Head of caudate nucleus (tissue), 42 donors: ENCODE measurements around the gene ARID3A.

Experiments
- DNase-seq, 42 donors: peaks; one replicate each; pipeline versions ENCODE4 v3.0.0 to v3.0.0-alpha.2; 2020 to 2021; ENCODE audit warnings: mixed read lengths in 7 of 42
- intact Hi-C: fragments of 100-400 bp; cut with DNase I; formaldehyde crosslinking; loops from one replicate; pipeline ENCODE4 v1.15.0; 2022

The ARID3A gene

GRCh38 chr19:926589-927350 lies 935 bp downstream of the ARID3A start:
- intact Hi-C loops = loop anchor here (10.0 kb wide), 1 partner anchor 262 kb away; the partner anchor contains the start of gene RNF126
- DNase-seq = peak in 14 of 42 donors; percentile 31 to 68 (median 44)

GRCh38 chr19:927351-927779 lies 1.5 kb downstream of the ARID3A start:
- no peak for DNase-seq
- intact Hi-C loops = loop anchor here (10.0 kb wide), 1 partner anchor 263 kb away; the partner anchor contains the start of gene RNF126

DNA sequence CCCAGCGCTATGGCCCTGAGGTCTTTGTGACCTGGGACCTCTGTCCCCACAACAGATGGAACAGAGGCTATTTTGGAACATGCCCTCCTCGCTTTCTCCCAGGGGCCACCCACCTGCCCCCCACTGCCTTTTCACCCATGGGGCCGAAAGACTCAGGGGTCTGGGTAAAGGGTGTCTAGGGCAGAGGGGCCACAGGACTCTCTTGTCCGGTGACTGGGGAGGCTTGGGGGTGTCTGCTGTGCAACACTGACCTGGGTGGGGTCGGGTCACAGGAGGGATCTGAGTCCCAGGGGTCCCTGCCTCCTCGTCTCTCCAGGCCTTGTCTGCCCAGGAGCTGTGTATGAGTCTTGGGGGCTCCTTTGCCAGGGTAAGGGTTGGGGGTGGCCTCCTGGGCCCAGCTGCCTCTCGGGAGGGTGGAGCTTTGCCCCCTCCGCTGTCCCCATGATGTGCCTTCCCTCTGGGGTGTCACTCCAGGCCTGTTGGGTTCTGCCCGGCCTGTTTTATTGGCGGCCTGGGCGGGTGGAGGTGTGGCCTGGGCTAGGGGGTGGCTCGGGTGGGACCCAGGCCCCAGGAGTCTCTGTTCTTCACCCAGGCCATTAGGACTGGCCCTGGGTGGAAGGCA lies 2.1 kb downstream of the ARID3A start:
- intact Hi-C loops = loop anchor here (10.0 kb wide), 1 partner anchor 263 kb away; the partner anchor contains the start of gene RNF126
- no peak for DNase-seq

GRCh38 chr19:928471-929202 lies 2.8 kb downstream of the ARID3A start:
- intact Hi-C loops = loop anchor here (10.0 kb wide), 1 partner anchor 264 kb away; the partner anchor contains the start of gene RNF126
- DNase-seq = no peak

- intact Hi-C loops = loop anchor here (10.0 kb wide), 1 partner anchor 265 kb away; the partner anchor contains the start of gene RNF126
These were observed 3.5 kb downstream of the ARID3A start for GRCh38 chr19:929203-929890.

DNA sequence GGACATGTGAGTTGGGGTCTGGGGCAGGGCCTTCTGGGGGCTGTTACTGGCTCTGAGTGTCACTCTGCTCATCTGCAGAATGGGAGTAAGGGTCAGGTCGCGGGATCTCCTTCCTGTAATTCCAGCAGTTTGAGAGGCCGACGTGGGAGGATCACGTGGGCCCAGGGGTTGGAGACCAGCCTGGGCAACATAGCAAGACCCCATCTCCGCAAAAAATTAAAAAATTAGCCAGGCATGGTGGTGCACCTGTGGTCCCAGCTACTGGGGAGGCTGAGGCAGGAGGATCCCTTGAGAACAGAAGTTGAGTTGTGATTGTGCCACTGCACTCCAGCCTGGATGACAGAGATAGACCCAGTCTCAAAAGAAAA lies 4.0 kb downstream of the ARID3A start:
- intact Hi-C loops = loop anchor here (10.0 kb wide), 1 partner anchor 265 kb away; the partner anchor contains the start of gene RNF126
- DNase-seq = no peak

More at GRCh38 chr19:929203-929890, 3.5 kb downstream of the ARID3A start:
- DNase-seq = no peak

DNA sequence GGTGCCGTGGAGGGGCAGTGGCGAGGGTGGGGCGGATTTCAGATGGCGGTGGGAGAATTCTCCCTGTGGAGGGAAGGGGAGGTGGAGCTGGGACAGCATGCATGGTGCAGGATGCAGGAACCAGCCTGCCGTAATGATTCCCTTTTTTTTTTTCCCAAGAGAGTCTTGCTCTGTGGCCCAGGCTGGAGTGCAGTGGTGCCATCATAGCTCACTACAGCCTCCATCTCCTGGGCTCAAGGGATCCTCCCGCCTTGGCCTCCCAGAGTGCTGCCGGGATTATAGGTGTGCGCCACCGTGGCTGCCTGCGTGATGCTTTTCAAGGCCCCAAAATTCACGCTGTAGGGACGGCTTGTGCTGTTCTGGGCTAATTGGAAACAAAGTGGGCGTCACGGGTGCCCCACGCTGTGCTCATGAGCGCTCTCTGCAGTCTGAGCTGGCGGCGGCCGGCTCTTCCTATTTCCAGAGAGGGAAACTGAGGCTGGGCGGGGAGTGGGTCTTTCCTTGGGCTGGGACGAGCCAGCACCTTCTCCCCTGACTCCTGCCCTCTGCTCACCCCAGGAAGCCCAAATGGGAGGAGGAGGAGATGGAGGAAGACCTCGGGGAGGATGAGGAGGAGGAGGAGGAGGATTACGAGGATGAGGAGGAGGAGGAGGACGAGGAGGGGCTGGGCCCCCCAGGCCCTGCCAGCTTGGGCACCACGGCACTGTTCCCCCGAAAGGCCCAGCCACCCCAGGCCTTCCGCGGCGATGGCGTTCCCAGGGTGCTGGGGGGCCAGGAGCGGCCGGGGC lies 6.2 kb downstream of the ARID3A start:
- intact Hi-C loops = no loop called here
- no peak for DNase-seq

- intact Hi-C loops = no loop called here
- peak in 4 of 42 donors; percentile 20 to 47 (median 34) for DNase-seq
These were observed 7.1 kb downstream of the ARID3A start for GRCh38 chr19:932648-933552.

DNA sequence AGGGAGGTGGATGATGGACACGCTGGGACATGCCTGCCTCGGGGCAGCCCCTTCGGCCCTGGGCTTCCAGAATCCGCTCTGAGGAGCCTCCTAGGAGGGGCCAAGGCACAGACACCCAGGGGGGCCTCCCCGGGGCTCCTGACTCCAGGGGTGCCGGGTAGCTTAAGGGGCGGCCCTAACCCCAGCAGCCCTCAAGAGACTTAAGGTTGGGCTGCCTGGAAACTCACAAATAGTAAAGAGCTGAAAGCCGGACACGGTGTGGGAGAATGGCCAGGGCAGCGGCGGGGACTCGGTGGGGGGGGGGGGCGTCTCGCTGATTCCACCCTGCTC lies 7.7 kb downstream of the ARID3A start:
- intact Hi-C loops = no loop called here
- no peak for DNase-seq

DNA sequence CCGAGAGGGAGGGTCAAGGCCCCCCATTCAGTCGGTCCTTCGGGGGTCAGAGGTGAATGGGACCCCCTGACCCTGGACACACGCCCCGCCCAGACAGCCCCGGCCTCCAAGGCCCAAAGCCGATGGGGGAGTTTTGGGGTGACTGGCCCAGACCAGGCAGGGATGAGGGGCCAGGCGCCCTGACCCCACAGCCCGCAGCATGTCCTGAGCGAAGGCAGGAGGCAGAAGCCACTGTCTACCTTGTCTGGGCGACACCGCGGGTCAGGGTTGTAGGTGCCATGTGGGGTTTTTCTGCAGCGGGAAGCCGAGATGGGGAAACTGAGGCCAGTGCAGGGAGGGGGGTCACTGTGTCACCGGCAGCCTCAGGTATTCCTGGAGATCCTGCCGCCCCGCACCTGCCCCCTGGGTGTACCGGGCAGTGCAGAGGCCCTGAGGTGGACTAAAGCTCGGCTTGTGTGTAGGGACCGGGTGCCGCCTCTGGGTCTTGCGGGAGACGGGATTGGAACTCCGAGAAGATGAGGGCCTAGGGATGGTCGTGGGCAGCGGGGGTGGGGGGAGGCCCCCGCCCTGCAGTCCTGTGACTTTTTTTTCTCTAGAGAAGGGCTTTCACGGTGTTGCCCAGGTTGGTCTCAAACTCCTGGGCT lies 8.5 kb downstream of the ARID3A start:
- intact Hi-C loops = no loop called here
- no peak for DNase-seq

- intact Hi-C loops = no loop called here
- DNase-seq = peak; percentile 28 to 85 (median 70)
These were observed 9.1 kb downstream of the ARID3A start for GRCh38 chr19:934865-935479.

- no peak for DNase-seq
- intact Hi-C loops = no loop called here
These were observed 10.3 kb downstream of the ARID3A start for GRCh38 chr19:936175-936546.

DNA sequence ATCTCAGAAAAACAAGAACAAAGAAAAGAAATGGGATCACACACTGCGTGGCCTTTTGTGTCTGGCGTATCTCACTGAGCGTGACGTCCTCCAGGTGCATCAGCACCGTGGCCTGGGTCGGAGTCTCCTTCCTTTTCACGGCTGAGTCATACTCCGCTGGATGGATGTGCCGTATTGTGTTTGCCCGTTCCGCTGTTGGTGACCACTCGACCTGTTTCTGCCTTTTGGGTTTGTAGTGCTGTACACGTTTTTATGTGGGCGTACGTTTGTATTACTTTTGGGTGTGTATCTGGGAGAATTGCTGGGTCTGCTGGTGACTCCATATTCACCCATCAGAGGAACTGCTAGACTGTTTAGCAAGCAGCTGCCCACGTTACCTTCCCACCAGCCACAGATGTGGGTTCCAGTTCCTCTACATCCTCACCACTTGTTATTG lies 11.4 kb downstream of the ARID3A start:
- DNase-seq = no peak
- intact Hi-C loops = no loop called here

DNA sequence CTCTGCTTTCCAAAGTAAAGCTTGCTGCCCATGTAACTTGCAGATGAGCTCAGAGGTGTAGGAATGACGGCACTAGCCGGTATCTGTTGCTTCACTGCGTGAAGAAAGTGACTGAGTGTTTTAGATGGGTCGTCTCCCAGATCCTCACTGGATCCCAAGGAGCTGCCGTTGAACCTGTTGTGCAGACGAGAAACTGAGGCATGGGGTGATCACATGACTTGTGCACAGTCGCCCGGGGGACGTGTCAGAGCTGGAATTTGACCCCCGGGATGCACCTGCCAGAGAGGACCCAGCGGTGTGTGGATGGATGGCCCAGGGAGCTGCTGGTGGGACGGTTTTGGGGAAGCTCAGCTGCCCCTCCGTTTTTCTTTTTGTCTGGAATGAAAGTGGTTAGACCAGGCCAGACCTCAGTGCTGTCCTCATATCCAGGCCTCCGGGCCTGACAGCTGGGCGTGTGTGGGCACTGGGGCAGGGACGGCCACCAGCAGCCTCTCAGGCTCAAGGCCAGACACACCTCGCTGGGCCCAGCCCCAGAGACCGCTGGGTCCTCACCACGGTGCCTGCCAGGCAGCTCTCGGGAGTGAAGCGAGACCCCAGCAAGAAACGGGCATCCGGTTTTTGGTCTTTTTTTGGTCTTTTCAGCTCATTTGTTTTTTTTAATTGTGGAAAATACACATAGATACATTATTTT lies 12.5 kb downstream of the ARID3A start:
- DNase-seq = no peak
- intact Hi-C loops = no loop called here

DNA sequence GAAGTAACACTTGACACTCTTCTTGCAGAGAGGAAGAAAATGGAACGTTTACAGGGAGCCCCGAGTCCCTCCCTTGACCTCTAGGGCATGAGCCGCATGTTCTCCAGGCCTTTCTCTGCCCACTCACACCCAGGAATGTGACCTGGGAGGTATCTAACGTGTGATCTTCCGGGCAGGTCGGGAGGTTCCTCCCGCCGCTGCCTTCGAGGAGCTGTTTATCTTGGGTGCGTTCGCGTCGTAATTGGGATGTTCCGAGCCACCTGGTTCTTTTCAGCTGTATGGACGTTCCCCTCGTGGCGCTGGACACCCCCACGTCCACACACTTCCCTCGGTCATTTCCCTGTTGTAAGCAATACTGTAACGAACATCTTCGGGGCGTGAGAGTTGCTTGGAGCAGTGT lies 13.6 kb downstream of the ARID3A start:
- intact Hi-C loops = no loop called here
- DNase-seq = no peak

GRCh38 chr19:939922-940321 lies 14.1 kb downstream of the ARID3A start:
- DNase-seq = no peak
- intact Hi-C loops = no loop called here
